ENCODE data around the gene EXOC4.

The EXOC4 gene

GRCh38 chr7:134009314-134010110 lies 756.6 kb downstream of the EXOC4 start:
- Histone ChIP-seq H3K4me3 (ENCODE audit: low read depth, low read length) (no peak overlapping the region), H3K36me3 (ENCODE audit: insufficient read depth, low read length) (no peaks in the 10 kb centered on the region), H2AFZ (ENCODE audit: low read length, unreplicated experiment) (no peak overlapping the region), H3K27me3 (ENCODE audit: insufficient read depth, low read length) (no peaks in the 10 kb centered on the region), H3K79me2 (ENCODE audit: control insufficient read depth, insufficient read depth, low read length, unreplicated experiment) (no peaks in the 10 kb centered on the region), H3K27ac (ENCODE audit: low read depth, low read length) (no peak overlapping the region), H3K4me1 (ENCODE audit: control insufficient read depth, insufficient read depth, low read length, unreplicated experiment) (no peaks in the 10 kb centered on the region)

- no peaks in the 10 kb centered on the region for H3K36me3 ChIP-seq (ENCODE audit: insufficient read depth, low read length)
- H3K4me3 ChIP-seq (ENCODE audit: low read depth, low read length) = no peak overlapping the region
- no peaks in the 10 kb centered on the region for H3K27me3 ChIP-seq (ENCODE audit: insufficient read depth, low read length)
- H3K4me1 ChIP-seq (ENCODE audit: control insufficient read depth, insufficient read depth, low read length, unreplicated experiment) = no peaks in the 10 kb centered on the region
- H2AFZ ChIP-seq (ENCODE audit: low read length, unreplicated experiment) = no peak overlapping the region
- no peaks in the 10 kb centered on the region for H3K79me2 ChIP-seq (ENCODE audit: control insufficient read depth, insufficient read depth, low read length, unreplicated experiment)
- H3K27ac ChIP-seq (ENCODE audit: low read depth, low read length) = no peak overlapping the region
Observed at GRCh38 chr7:134013249-134013648, 760.4 kb downstream of the EXOC4 start.

GRCh38 chr7:134014935-134015334 lies 762.1 kb downstream of the EXOC4 start:
- Histone ChIP-seq H3K27ac (ENCODE audit: low read depth, low read length) (no peak overlapping the region), H3K36me3 (ENCODE audit: insufficient read depth, low read length) (no peaks in the 10 kb centered on the region), H3K4me3 (ENCODE audit: low read depth, low read length) (no peak overlapping the region)

GRCh38 chr7:134016223-134016941 lies 763.5 kb downstream of the EXOC4 start:
- no peaks in the 10 kb centered on the region for H3K36me3 ChIP-seq (ENCODE audit: insufficient read depth, low read length)
- no peak overlapping the region for H3K27ac ChIP-seq (ENCODE audit: low read depth, low read length)
- no peaks in the 10 kb centered on the region for H3K79me2 ChIP-seq (ENCODE audit: control insufficient read depth, insufficient read depth, low read length, unreplicated experiment)
- no peak overlapping the region for H3K4me3 ChIP-seq (ENCODE audit: low read depth, low read length)
- H3K4me1 ChIP-seq (ENCODE audit: control insufficient read depth, insufficient read depth, low read length, unreplicated experiment) = no peaks in the 10 kb centered on the region
- H2AFZ ChIP-seq (ENCODE audit: low read length, unreplicated experiment) = no peak overlapping the region
- H3K27me3 ChIP-seq (ENCODE audit: insufficient read depth, low read length) = no peaks in the 10 kb centered on the region

More at GRCh38 chr7:134014935-134015334, 762.1 kb downstream of the EXOC4 start:
- Histone ChIP-seq H2AFZ (ENCODE audit: low read length, unreplicated experiment) (no peak overlapping the region), H3K79me2 (ENCODE audit: control insufficient read depth, insufficient read depth, low read length, unreplicated experiment) (no peaks in the 10 kb centered on the region), H3K27me3 (ENCODE audit: insufficient read depth, low read length) (no peaks in the 10 kb centered on the region), H3K4me1 (ENCODE audit: control insufficient read depth, insufficient read depth, low read length, unreplicated experiment) (no peaks in the 10 kb centered on the region)

- Histone ChIP-seq H3K36me3 (ENCODE audit: insufficient read depth, low read length) (no peaks in the 10 kb centered on the region), H3K4me3 (ENCODE audit: low read depth, low read length) (no peak overlapping the region), H3K27me3 (ENCODE audit: insufficient read depth, low read length) (no peaks in the 10 kb centered on the region), H3K79me2 (ENCODE audit: control insufficient read depth, insufficient read depth, low read length, unreplicated experiment) (no peaks in the 10 kb centered on the region), H3K4me1 (ENCODE audit: control insufficient read depth, insufficient read depth, low read length, unreplicated experiment) (no peaks in the 10 kb centered on the region), H2AFZ (ENCODE audit: low read length, unreplicated experiment) (no peak overlapping the region), H3K27ac (ENCODE audit: low read depth, low read length) (no peak overlapping the region)
Observed at GRCh38 chr7:134016942-134017303, 764.0 kb downstream of the EXOC4 start.

GRCh38 chr7:134018306-134018705 lies 765.4 kb downstream of the EXOC4 start:
- no peaks in the 10 kb centered on the region for H3K79me2 ChIP-seq (ENCODE audit: control insufficient read depth, insufficient read depth, low read length, unreplicated experiment)
- no peaks in the 10 kb centered on the region for H3K27me3 ChIP-seq (ENCODE audit: insufficient read depth, low read length)
- H3K27ac ChIP-seq (ENCODE audit: low read depth, low read length) = no peak overlapping the region
- H2AFZ ChIP-seq (ENCODE audit: low read length, unreplicated experiment) = no peak overlapping the region
- no peaks in the 10 kb centered on the region for H3K36me3 ChIP-seq (ENCODE audit: insufficient read depth, low read length)
- H3K4me3 ChIP-seq (ENCODE audit: low read depth, low read length) = no peak overlapping the region
- H3K4me1 ChIP-seq (ENCODE audit: control insufficient read depth, insufficient read depth, low read length, unreplicated experiment) = no peaks in the 10 kb centered on the region

GRCh38 chr7:134019251-134019650 lies 766.4 kb downstream of the EXOC4 start:
- Histone ChIP-seq H3K4me3 (ENCODE audit: low read depth, low read length) (no peak overlapping the region), H3K27ac (ENCODE audit: low read depth, low read length) (no peak overlapping the region), H3K79me2 (ENCODE audit: control insufficient read depth, insufficient read depth, low read length, unreplicated experiment) (no peaks in the 10 kb centered on the region), H3K4me1 (ENCODE audit: control insufficient read depth, insufficient read depth, low read length, unreplicated experiment) (no peaks in the 10 kb centered on the region), H3K27me3 (ENCODE audit: insufficient read depth, low read length) (no peaks in the 10 kb centered on the region), H2AFZ (ENCODE audit: low read length, unreplicated experiment) (no peak overlapping the region), H3K36me3 (ENCODE audit: insufficient read depth, low read length) (no peaks in the 10 kb centered on the region)

GRCh38 chr7:134021836-134022235 lies 769.0 kb downstream of the EXOC4 start:
- H2AFZ ChIP-seq (ENCODE audit: low read length, unreplicated experiment) = no peak overlapping the region
- no peaks in the 10 kb centered on the region for H3K27me3 ChIP-seq (ENCODE audit: insufficient read depth, low read length)
- no peak overlapping the region for H3K4me3 ChIP-seq (ENCODE audit: low read depth, low read length)
- no peaks in the 10 kb centered on the region for H3K36me3 ChIP-seq (ENCODE audit: insufficient read depth, low read length)
- H3K4me1 ChIP-seq (ENCODE audit: control insufficient read depth, insufficient read depth, low read length, unreplicated experiment) = no peaks in the 10 kb centered on the region
- H3K27ac ChIP-seq (ENCODE audit: low read depth, low read length) = no peak overlapping the region
- no peaks in the 10 kb centered on the region for H3K79me2 ChIP-seq (ENCODE audit: control insufficient read depth, insufficient read depth, low read length, unreplicated experiment)

GRCh38 chr7:134022286-134022911 lies 769.5 kb downstream of the EXOC4 start:
- no peaks in the 10 kb centered on the region for H3K27me3 ChIP-seq (ENCODE audit: insufficient read depth, low read length)
- H3K4me3 ChIP-seq (ENCODE audit: low read depth, low read length) = no peak overlapping the region
- H3K27ac ChIP-seq (ENCODE audit: low read depth, low read length) = no peak overlapping the region
- no peaks in the 10 kb centered on the region for H3K4me1 ChIP-seq (ENCODE audit: control insufficient read depth, insufficient read depth, low read length, unreplicated experiment)
- H3K79me2 ChIP-seq (ENCODE audit: control insufficient read depth, insufficient read depth, low read length, unreplicated experiment) = no peaks in the 10 kb centered on the region
- no peak overlapping the region for H2AFZ ChIP-seq (ENCODE audit: low read length, unreplicated experiment)
- no peaks in the 10 kb centered on the region for H3K36me3 ChIP-seq (ENCODE audit: insufficient read depth, low read length)

- Histone ChIP-seq H3K36me3 (ENCODE audit: insufficient read depth, low read length) (no peaks in the 10 kb centered on the region), H3K4me3 (ENCODE audit: low read depth, low read length) (no peak overlapping the region), H3K27me3 (ENCODE audit: insufficient read depth, low read length) (no peaks in the 10 kb centered on the region), H3K4me1 (ENCODE audit: control insufficient read depth, insufficient read depth, low read length, unreplicated experiment) (no peaks in the 10 kb centered on the region), H2AFZ (ENCODE audit: low read length, unreplicated experiment) (no peak overlapping the region), H3K27ac (ENCODE audit: low read depth, low read length) (no peak overlapping the region), H3K79me2 (ENCODE audit: control insufficient read depth, insufficient read depth, low read length, unreplicated experiment) (no peaks in the 10 kb centered on the region)
Observed at GRCh38 chr7:134024739-134025138, 771.9 kb downstream of the EXOC4 start.

All from ACC112 (cell line).